ENCODE results near the gene RGS6.

DNA sequence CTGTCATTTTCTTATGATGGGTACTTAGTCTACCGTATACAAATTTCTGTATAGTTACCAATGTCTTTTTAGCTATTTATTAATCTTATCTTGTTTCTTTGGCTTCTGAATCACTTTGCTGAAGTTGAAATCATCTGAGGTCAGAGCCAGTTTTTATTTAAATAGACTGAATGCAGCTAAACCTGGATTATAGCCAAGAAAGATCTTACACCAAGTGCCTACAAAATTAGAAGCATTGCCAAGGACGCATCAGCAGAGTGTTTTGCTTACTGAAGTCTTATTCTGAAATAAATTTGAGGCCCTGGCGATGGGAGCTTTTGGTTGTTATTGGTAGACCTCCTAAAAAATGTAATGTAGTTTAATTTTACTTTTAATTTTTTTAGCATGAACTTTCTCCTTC is 128.2 kb downstream of the RGS6 start:
- TF ChIP-seq, protein P1, sequence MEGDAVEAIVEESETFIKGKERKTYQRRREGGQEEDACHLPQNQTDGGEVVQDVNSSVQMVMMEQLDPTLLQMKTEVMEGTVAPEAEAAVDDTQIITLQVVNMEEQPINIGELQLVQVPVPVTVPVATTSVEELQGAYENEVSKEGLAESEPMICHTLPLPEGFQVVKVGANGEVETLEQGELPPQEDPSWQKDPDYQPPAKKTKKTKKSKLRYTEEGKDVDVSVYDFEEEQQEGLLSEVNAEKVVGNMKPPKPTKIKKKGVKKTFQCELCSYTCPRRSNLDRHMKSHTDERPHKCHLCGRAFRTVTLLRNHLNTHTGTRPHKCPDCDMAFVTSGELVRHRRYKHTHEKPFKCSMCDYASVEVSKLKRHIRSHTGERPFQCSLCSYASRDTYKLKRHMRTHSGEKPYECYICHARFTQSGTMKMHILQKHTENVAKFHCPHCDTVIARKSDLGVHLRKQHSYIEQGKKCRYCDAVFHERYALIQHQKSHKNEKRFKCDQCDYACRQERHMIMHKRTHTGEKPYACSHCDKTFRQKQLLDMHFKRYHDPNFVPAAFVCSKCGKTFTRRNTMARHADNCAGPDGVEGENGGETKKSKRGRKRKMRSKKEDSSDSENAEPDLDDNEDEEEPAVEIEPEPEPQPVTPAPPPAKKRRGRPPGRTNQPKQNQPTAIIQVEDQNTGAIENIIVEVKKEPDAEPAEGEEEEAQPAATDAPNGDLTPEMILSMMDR (conservative IDR thresholded peaks at IDR 0.05; ENCODE audit: low read length) = no peak
- TF ChIP-seq EZH2phosphoT487 (IDR thresholded peaks at IDR 0.05; ENCODE audit: borderline replicate concordance, low read depth, low read length) = no peak

All from OCI-LY7 (cell line).